HG03196 (cell line): Measurements from ENCODE around the gene AGPAT4.
A peak's percentile ranks its signal among the peaks of the same experiment; 100 is the strongest.

Experiments
- ATAC-seq: cut with Tn5 transposase; IDR thresholded peaks from one replicate; pipeline ENCODE4 v1.9.1; 2021; ENCODE audit not compliant: unreplicated experiment

Gene AGPAT4

GRCh38 chr6:161141173-161141572, 132.7 kb downstream of the AGPAT4 start:
- no peak for ATAC-seq

GRCh38 chr6:161140554-161140875, 133.3 kb downstream of the AGPAT4 start:
- ATAC-seq, result no peak

GRCh38 chr6:161139766-161140553, 133.9 kb downstream of the AGPAT4 start:
- ATAC-seq, result no peak

- no peak for ATAC-seq
These were observed 134.5 kb downstream of the AGPAT4 start for GRCh38 chr6:161139304-161139765.

- ATAC-seq, result no peak
These were observed 135.1 kb downstream of the AGPAT4 start for GRCh38 chr6:161138543-161139303.

GRCh38 chr6:161137839-161138542, 135.9 kb downstream of the AGPAT4 start:
- no peak for ATAC-seq

GRCh38 chr6:161137320-161137719, 136.5 kb downstream of the AGPAT4 start:
- no peak for ATAC-seq

GRCh38 chr6:161136655-161137054, 137.2 kb downstream of the AGPAT4 start:
- no peak for ATAC-seq

GRCh38 chr6:161135695-161136591, 137.9 kb downstream of the AGPAT4 start:
- peak; percentile 45 for ATAC-seq

GRCh38 chr6:161134550-161135298, 139.1 kb downstream of the AGPAT4 start:
- ATAC-seq, result no peak

GRCh38 chr6:161133963-161134362, 139.9 kb downstream of the AGPAT4 start:
- no peak for ATAC-seq

GRCh38 chr6:161132384-161132783, 141.5 kb downstream of the AGPAT4 start:
- ATAC-seq, result no peak

GRCh38 chr6:161130967-161131766, 142.7 kb downstream of the AGPAT4 start:
- ATAC-seq, result no peak

- no peak for ATAC-seq
These were observed 143.3 kb downstream of the AGPAT4 start for GRCh38 chr6:161130541-161130940.

- no peak for ATAC-seq
These were observed 145.1 kb downstream of the AGPAT4 start for GRCh38 chr6:161128680-161129196.

GRCh38 chr6:161128230-161128629, 145.6 kb downstream of the AGPAT4 start:
- ATAC-seq, result no peak

- no peak for ATAC-seq
These were observed 146.7 kb downstream of the AGPAT4 start for GRCh38 chr6:161127071-161127740.

- ATAC-seq, result no peak
These were observed 148.3 kb downstream of the AGPAT4 start for GRCh38 chr6:161125591-161125990.
